ENCODE data around the gene WSB1. TPM values are rescaled to one million over a fixed set of nuclear protein-coding genes. Genes with fewer than 3 reads are reported as not detected.

Gene WSB1
- total and polyA plus RNA-seq, 2 donors (not counting 1 experiment from before 2014, with no cell fraction given): 123 to 217 TPM

DNA sequence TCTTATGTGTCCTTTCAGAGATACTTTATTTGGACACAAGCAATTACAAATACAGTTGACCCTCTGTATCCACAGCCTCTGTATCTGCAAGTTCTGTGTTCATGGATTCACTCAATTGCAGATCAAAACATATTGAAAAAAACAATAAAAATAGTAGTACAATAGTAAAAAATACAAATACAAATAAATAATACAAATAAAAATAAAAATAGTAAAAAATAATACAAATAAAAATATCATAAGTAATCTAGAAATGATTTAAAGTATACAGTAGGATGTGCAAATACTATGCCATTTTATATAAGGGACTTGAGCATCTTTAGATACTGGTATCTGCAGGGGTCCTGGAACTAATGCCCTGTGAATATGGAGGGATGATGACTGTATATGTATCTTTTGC, 47.4 kb upstream of the WSB1 start:
- Mint-ChIP-seq H3K27me3 (no peaks in the 10 kb centered on the region), H3K27ac (no peak overlapping the region), H3K4me3 (no peak overlapping the region), H3K4me1 (peaks cover 20% of the 10 kb centered on the region), H3K9me3 (ENCODE audit: insufficient read depth) (no peaks in the 10 kb centered on the region)
- peaks cover 4% of the 10 kb centered on the region for H3K79me2 ChIP-seq (ENCODE audit: control insufficient read depth, insufficient read depth, low read length)
- no peak overlapping the region for H2AFZ ChIP-seq (ENCODE audit: insufficient read depth, low read depth, low read length, poor library complexity, severe bottlenecking)
- intact Hi-C loops (cut with micrococcal nuclease): no loop called here
- no peak overlapping the region for H3K9ac ChIP-seq (ENCODE audit: low read length)
- H3K27ac ChIP-seq (ENCODE audit: low read length in 2 of 2): no peak overlapping the region
- no peaks in the 10 kb centered on the region for H4K20me1 ChIP-seq (ENCODE audit: control insufficient read depth, insufficient read depth, low read length, poor library complexity, severe bottlenecking)
- H3K4me1 ChIP-seq (ENCODE audit: control insufficient read depth in 2 of 2, insufficient read depth in 2 of 2, low read length in 2 of 2): peaks cover 9 to 15% of the 10 kb centered on the region in 2 donors
- H3K4me2 ChIP-seq (replicated peaks; ENCODE audit: low read depth, low read length, poor library complexity, severe bottlenecking): no peak overlapping the region
- DNase-seq (no peak), ATAC-seq (ENCODE audit: low read depth) (no peak)
- H3K4me3 ChIP-seq (ENCODE audit: control extremely low read depth in 1 of 5, extremely low read depth in 1 of 5, insufficient read depth in 1 of 5, low read depth in 2 of 5, low read length in 4 of 5): no peak overlapping the region
- TF ChIP-seq, protein P1, sequence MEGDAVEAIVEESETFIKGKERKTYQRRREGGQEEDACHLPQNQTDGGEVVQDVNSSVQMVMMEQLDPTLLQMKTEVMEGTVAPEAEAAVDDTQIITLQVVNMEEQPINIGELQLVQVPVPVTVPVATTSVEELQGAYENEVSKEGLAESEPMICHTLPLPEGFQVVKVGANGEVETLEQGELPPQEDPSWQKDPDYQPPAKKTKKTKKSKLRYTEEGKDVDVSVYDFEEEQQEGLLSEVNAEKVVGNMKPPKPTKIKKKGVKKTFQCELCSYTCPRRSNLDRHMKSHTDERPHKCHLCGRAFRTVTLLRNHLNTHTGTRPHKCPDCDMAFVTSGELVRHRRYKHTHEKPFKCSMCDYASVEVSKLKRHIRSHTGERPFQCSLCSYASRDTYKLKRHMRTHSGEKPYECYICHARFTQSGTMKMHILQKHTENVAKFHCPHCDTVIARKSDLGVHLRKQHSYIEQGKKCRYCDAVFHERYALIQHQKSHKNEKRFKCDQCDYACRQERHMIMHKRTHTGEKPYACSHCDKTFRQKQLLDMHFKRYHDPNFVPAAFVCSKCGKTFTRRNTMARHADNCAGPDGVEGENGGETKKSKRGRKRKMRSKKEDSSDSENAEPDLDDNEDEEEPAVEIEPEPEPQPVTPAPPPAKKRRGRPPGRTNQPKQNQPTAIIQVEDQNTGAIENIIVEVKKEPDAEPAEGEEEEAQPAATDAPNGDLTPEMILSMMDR (IDR thresholded peaks at IDR 0.05): no peak
- no peak for TF ChIP-seq EZH2 (IDR thresholded peaks at IDR 0.05; ENCODE audit: borderline replicate concordance, insufficient read depth, low read depth, low read length, poor library complexity, severe bottlenecking)
- H3K36me3 ChIP-seq (replicated peaks in 1 of 2; ENCODE audit: control extremely low read depth in 1 of 2, control insufficient read depth in 1 of 2, extremely low read depth in 1 of 2, insufficient read depth in 2 of 2, low read length in 1 of 2): no peaks in the 10 kb centered on the region
- no peaks in the 10 kb centered on the region for H3K27me3 ChIP-seq (replicated peaks in 1 of 4; ENCODE audit: control extremely low read depth in 1 of 4, control insufficient read depth in 3 of 4, insufficient read depth in 4 of 4, low read length in 3 of 4)
- POLR2A ChIA-PET: interaction anchor here (0.5 to 1.3 kb wide), 2 partner anchors 29 to 48 kb away, joined by 3 to 4 read pairs; no protein-coding TSS in a partner anchor
- CTCF ChIA-PET: interaction anchor here (0.6 to 5.1 kb wide), 17 partner anchors 10 to 406 kb away, joined by 3 to 93 read pairs (median 6); partner anchors contain the start of gene WSB1
- no peaks in the 10 kb centered on the region for H3K9me3 ChIP-seq (ENCODE audit: control extremely low read depth in 1 of 3, control insufficient read depth in 2 of 3, insufficient read depth in 1 of 3, low read length in 2 of 3)

DNA sequence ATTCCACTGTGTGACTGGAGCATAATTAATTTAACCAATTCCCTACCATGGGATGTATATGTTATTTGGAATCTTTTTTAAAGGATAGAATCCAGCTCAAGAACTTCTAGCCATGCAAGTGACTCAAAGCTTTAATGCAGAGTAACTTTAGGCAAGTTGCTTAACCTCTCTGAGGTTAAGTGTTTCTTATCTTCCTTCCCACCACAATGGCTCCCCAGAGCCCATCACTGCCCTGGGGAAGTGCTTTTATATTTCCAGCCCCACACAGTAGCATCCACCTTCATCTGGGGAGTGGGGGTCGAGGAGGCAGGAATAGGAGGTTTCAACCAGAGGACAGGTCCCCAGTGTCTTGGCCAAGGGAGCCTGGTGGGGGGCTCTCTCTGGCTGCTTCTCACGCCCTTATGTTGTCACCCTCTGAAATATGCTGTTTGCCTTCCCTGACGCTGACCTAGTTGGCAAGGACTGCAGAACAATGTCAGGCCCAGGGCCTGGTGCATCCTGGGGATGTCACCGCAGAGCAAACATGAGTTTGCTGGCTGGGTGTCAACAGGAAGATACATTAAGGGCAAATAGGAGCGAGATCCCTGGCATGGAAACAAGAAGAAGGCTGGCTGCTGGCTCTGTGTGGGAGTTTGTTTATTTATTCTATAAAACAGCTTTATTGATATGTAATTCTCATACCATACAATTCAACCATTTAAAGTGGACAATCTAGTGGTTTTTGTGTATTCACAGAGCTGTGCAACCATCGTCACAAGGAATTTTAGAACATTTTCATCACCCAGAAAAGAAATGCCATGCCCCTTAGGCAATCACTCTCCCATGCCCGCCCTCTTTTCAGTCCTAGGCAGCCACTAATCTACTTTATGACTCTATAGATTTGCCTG, 46.6 kb upstream of the WSB1 start:
- no peaks in the 10 kb centered on the region for H3K27me3 Mint-ChIP-seq
- H3K4me1 ChIP-seq (ENCODE audit: control insufficient read depth in 2 of 2, insufficient read depth in 2 of 2, low read length in 2 of 2): peaks cover 9 to 11% of the 10 kb centered on the region in 2 donors
- 89% methylated on average over 5 of the region's 7 CpGs for WGBS (ENCODE audit: insufficient coverage)
- H4K20me1 ChIP-seq (ENCODE audit: control insufficient read depth, insufficient read depth, low read length, poor library complexity, severe bottlenecking): no peaks in the 10 kb centered on the region
- H3K9ac ChIP-seq (ENCODE audit: low read length): no peak overlapping the region
- no peaks in the 10 kb centered on the region for H3K27me3 ChIP-seq (replicated peaks in 1 of 4; ENCODE audit: control extremely low read depth in 1 of 4, control insufficient read depth in 3 of 4, insufficient read depth in 4 of 4, low read length in 3 of 4)
- no peaks in the 10 kb centered on the region for H3K36me3 ChIP-seq (replicated peaks in 1 of 2; ENCODE audit: control extremely low read depth in 1 of 2, control insufficient read depth in 1 of 2, extremely low read depth in 1 of 2, insufficient read depth in 2 of 2, low read length in 1 of 2)
- DNase-seq (no peak), ATAC-seq (ENCODE audit: low read depth) (no peak)
- no peak overlapping the region for H3K27ac ChIP-seq (ENCODE audit: low read length in 2 of 2)
- H3K9me3 Mint-ChIP-seq (ENCODE audit: insufficient read depth): no peaks in the 10 kb centered on the region
- ChIA-PET POLR2A (interaction anchor here (0.5 to 1.3 kb wide), 2 partner anchors 30 to 47 kb away, joined by 3 to 4 read pairs; no protein-coding TSS in a partner anchor), CTCF (interaction anchor here (1.8 to 5.1 kb wide), 3 partner anchors 11 to 355 kb away, joined by 4 to 93 read pairs (median 30); no protein-coding TSS in a partner anchor)
- H3K4me3 ChIP-seq (ENCODE audit: control extremely low read depth in 1 of 5, extremely low read depth in 1 of 5, insufficient read depth in 1 of 5, low read depth in 2 of 5, low read length in 4 of 5): no peak overlapping the region
- H3K4me3 Mint-ChIP-seq: no peak overlapping the region
- peaks cover 16% of the 10 kb centered on the region for H3K4me1 Mint-ChIP-seq
- H2AFZ ChIP-seq (ENCODE audit: insufficient read depth, low read depth, low read length, poor library complexity, severe bottlenecking): no peak overlapping the region
- no peaks in the 10 kb centered on the region for H3K9me3 ChIP-seq (ENCODE audit: control extremely low read depth in 1 of 3, control insufficient read depth in 2 of 3, insufficient read depth in 1 of 3, low read length in 2 of 3)
- intact Hi-C loops (cut with micrococcal nuclease): no loop called here
- H3K79me2 ChIP-seq (ENCODE audit: control insufficient read depth, insufficient read depth, low read length): peaks cover 4% of the 10 kb centered on the region
- no peak overlapping the region for H3K27ac Mint-ChIP-seq
- H3K4me2 ChIP-seq (replicated peaks; ENCODE audit: low read depth, low read length, poor library complexity, severe bottlenecking): no peak overlapping the region
- no peak for TF ChIP-seq EZH2 (IDR thresholded peaks at IDR 0.05; ENCODE audit: borderline replicate concordance, insufficient read depth, low read depth, low read length, poor library complexity, severe bottlenecking)
- TF ChIP-seq, protein P1 (IDR thresholded peaks at IDR 0.05): no peak

Measured in B cell (primary cell).